ENCODE data around the gene TFF1.

Gene TFF1

GRCh38 chr21:42341776-42342542 lies 24.4 kb downstream of the TFF1 start:
- Mint-ChIP-seq H3K36me3 (ENCODE audit: low read depth) (no peaks in the 10 kb centered on the region), H3K4me3 (no peak overlapping the region), H3K4me1 (ENCODE audit: low read depth) (peaks cover 10% of the 10 kb centered on the region), H3K27ac (no peak overlapping the region), H3K9me3 (no peaks in the 10 kb centered on the region), H3K27me3 (ENCODE audit: low read depth) (peaks cover 10% of the 10 kb centered on the region)

GRCh38 chr21:42340187-42341050 lies 25.9 kb downstream of the TFF1 start:
- H3K27ac Mint-ChIP-seq, result no peak overlapping the region
- no peaks in the 10 kb centered on the region for H3K9me3 Mint-ChIP-seq
- H3K4me3 Mint-ChIP-seq, result no peak overlapping the region
- no peaks in the 10 kb centered on the region for H3K36me3 Mint-ChIP-seq (ENCODE audit: low read depth)
- H3K4me1 Mint-ChIP-seq (ENCODE audit: low read depth), result peaks cover 10% of the 10 kb centered on the region
- peaks cover 25% of the 10 kb centered on the region for H3K27me3 Mint-ChIP-seq (ENCODE audit: low read depth)

- Mint-ChIP-seq H3K36me3 (ENCODE audit: low read depth) (no peaks in the 10 kb centered on the region), H3K9me3 (no peaks in the 10 kb centered on the region), H3K27me3 (ENCODE audit: low read depth) (peaks cover 27% of the 10 kb centered on the region), H3K27ac (no peak overlapping the region), H3K4me3 (no peak overlapping the region), H3K4me1 (ENCODE audit: low read depth) (peaks cover 10% of the 10 kb centered on the region)
Measured at GRCh38 chr21:42338729-42339715, 27.3 kb downstream of the TFF1 start.

- Mint-ChIP-seq H3K27ac (peak overlapping the region; percentile 24), H3K4me3 (no peak overlapping the region), H3K9me3 (no peaks in the 10 kb centered on the region), H3K4me1 (ENCODE audit: low read depth) (peaks cover 10% of the 10 kb centered on the region), H3K27me3 (ENCODE audit: low read depth) (peaks cover 27% of the 10 kb centered on the region), H3K36me3 (ENCODE audit: low read depth) (no peaks in the 10 kb centered on the region)
Measured at GRCh38 chr21:42337830-42338728, 28.3 kb downstream of the TFF1 start.

- Mint-ChIP-seq H3K4me1 (ENCODE audit: low read depth) (peaks cover 10% of the 10 kb centered on the region), H3K9me3 (no peaks in the 10 kb centered on the region), H3K4me3 (no peak overlapping the region), H3K36me3 (ENCODE audit: low read depth) (peaks cover 4% of the 10 kb centered on the region), H3K27ac (no peak overlapping the region), H3K27me3 (ENCODE audit: low read depth) (peaks cover 32% of the 10 kb centered on the region)
Measured at GRCh38 chr21:42337276-42337675, 29.1 kb downstream of the TFF1 start.

- peaks cover 10% of the 10 kb centered on the region for H3K4me1 Mint-ChIP-seq (ENCODE audit: low read depth)
- peaks cover 12% of the 10 kb centered on the region for H3K9me3 Mint-ChIP-seq
- peaks cover 6% of the 10 kb centered on the region for H3K36me3 Mint-ChIP-seq (ENCODE audit: low read depth)
- no peak overlapping the region for H3K4me3 Mint-ChIP-seq
- H3K27me3 Mint-ChIP-seq (ENCODE audit: low read depth), result peaks cover 44% of the 10 kb centered on the region
- no peak overlapping the region for H3K27ac Mint-ChIP-seq
Measured at GRCh38 chr21:42336054-42336453, 30.3 kb downstream of the TFF1 start.

GRCh38 chr21:42332557-42333317 lies 33.6 kb downstream of the TFF1 start:
- Mint-ChIP-seq H3K9me3 (peaks cover 18% of the 10 kb centered on the region), H3K27me3 (ENCODE audit: low read depth) (peaks cover 57% of the 10 kb centered on the region), H3K4me3 (no peak overlapping the region), H3K27ac (no peak overlapping the region), H3K4me1 (ENCODE audit: low read depth) (peaks cover 3% of the 10 kb centered on the region), H3K36me3 (ENCODE audit: low read depth) (peaks cover 6% of the 10 kb centered on the region)

GRCh38 chr21:42331660-42332059 lies 34.7 kb downstream of the TFF1 start:
- Mint-ChIP-seq H3K27me3 (ENCODE audit: low read depth) (peaks cover 46% of the 10 kb centered on the region), H3K9me3 (peaks cover 18% of the 10 kb centered on the region), H3K4me1 (ENCODE audit: low read depth) (no peaks in the 10 kb centered on the region), H3K4me3 (no peak overlapping the region), H3K36me3 (ENCODE audit: low read depth) (peaks cover 6% of the 10 kb centered on the region), H3K27ac (no peak overlapping the region)

GRCh38 chr21:42330380-42331371 lies 35.7 kb downstream of the TFF1 start:
- no peaks in the 10 kb centered on the region for H3K4me1 Mint-ChIP-seq (ENCODE audit: low read depth)
- no peak overlapping the region for H3K4me3 Mint-ChIP-seq

GRCh38 chr21:42324896-42325295 lies 41.4 kb downstream of the TFF1 start:
- no peaks in the 10 kb centered on the region for H3K9me3 Mint-ChIP-seq
- no peak overlapping the region for H3K4me3 Mint-ChIP-seq
- H3K27me3 Mint-ChIP-seq (ENCODE audit: low read depth), result peaks cover 39% of the 10 kb centered on the region
- H3K27ac Mint-ChIP-seq, result no peak overlapping the region
- H3K4me1 Mint-ChIP-seq (ENCODE audit: low read depth), result no peaks in the 10 kb centered on the region
- H3K36me3 Mint-ChIP-seq (ENCODE audit: low read depth), result no peaks in the 10 kb centered on the region

More at GRCh38 chr21:42330380-42331371, 35.7 kb downstream of the TFF1 start:
- Mint-ChIP-seq H3K36me3 (ENCODE audit: low read depth) (peaks cover 6% of the 10 kb centered on the region), H3K9me3 (peaks cover 18% of the 10 kb centered on the region), H3K27me3 (ENCODE audit: low read depth) (peaks cover 40% of the 10 kb centered on the region), H3K27ac (no peak overlapping the region)

GRCh38 chr21:42321845-42322244 lies 44.5 kb downstream of the TFF1 start:
- no peak overlapping the region for H3K27ac Mint-ChIP-seq
- H3K4me1 Mint-ChIP-seq (ENCODE audit: low read depth), result no peaks in the 10 kb centered on the region
- H3K9me3 Mint-ChIP-seq, result no peaks in the 10 kb centered on the region
- H3K27me3 Mint-ChIP-seq (ENCODE audit: low read depth), result peaks cover 31% of the 10 kb centered on the region
- no peaks in the 10 kb centered on the region for H3K36me3 Mint-ChIP-seq (ENCODE audit: low read depth)
- H3K4me3 Mint-ChIP-seq, result no peak overlapping the region

GRCh38 chr21:42321231-42321630 lies 45.1 kb downstream of the TFF1 start:
- Mint-ChIP-seq H3K27me3 (ENCODE audit: low read depth) (peaks cover 31% of the 10 kb centered on the region), H3K4me1 (ENCODE audit: low read depth) (no peaks in the 10 kb centered on the region), H3K27ac (no peak overlapping the region), H3K36me3 (ENCODE audit: low read depth) (no peaks in the 10 kb centered on the region), H3K9me3 (no peaks in the 10 kb centered on the region), H3K4me3 (no peak overlapping the region)
